Skin of body (tissue), 2 donors: ENCODE data around the gene DPP9. TPM values are rescaled to one million over a fixed set of nuclear protein-coding genes. Genes with fewer than 3 reads are reported as not detected.
"Not testable (repeated sequence)": the region's sequence is repeated elsewhere in the genome, so short reads cannot be mapped to it uniquely, and the experiment has no call there.

ENCODE experiments used
- DNase-seq: peaks from one replicate; lab custom pipeline; 2025; lab: John Stamatoyannopoulos, UW
- total RNA-seq: library from RNA; depleted of rRNA; stranded (reverse); fragments of >200 nt; gene quantifications from one replicate; pipeline ENCODE4 v1.2.3, GENCODE V29; 2014

The DPP9 gene
- total RNA-seq, 1 donor from 2014 or later, result 15.6 TPM

GRCh38 chr19:4740092-4740491, 16.4 kb upstream of the DPP9 start:
- DNase-seq, result no peak

GRCh38 chr19:4738734-4739133, 15.1 kb upstream of the DPP9 start:
- DNase-seq, result no peak

GRCh38 chr19:4737955-4738600, 14.4 kb upstream of the DPP9 start:
- DNase-seq, result no peak

- no peak for DNase-seq
These were observed 10.2 kb upstream of the DPP9 start for GRCh38 chr19:4733755-4734345.

- DNase-seq, result no peak
These were observed 9.1 kb upstream of the DPP9 start for GRCh38 chr19:4732680-4733114.

GRCh38 chr19:4730740-4731171, 7.1 kb upstream of the DPP9 start:
- no peak for DNase-seq

GRCh38 chr19:4728871-4729270, 5.2 kb upstream of the DPP9 start:
- DNase-seq, result no peak

GRCh38 chr19:4722671-4723594, 709 bp downstream of the DPP9 start:
- DNase-seq, result no peak

GRCh38 chr19:4721196-4721595, 2.4 kb downstream of the DPP9 start:
- DNase-seq, result no peak

GRCh38 chr19:4720037-4720700, 3.5 kb downstream of the DPP9 start:
- DNase-seq, result no peak

- no peak for DNase-seq
These were observed 4.2 kb downstream of the DPP9 start for GRCh38 chr19:4719499-4719866.

GRCh38 chr19:4717966-4718701, 5.5 kb downstream of the DPP9 start:
- DNase-seq, result no peak

- DNase-seq, result no peak
These were observed 6.3 kb downstream of the DPP9 start for GRCh38 chr19:4717191-4717965.

GRCh38 chr19:4715529-4716221, 8.0 kb downstream of the DPP9 start:
- no peak for DNase-seq

GRCh38 chr19:4715178-4715528, 8.5 kb downstream of the DPP9 start:
- DNase-seq, result not testable (repeated sequence)

- no peak for DNase-seq
These were observed 9.6 kb downstream of the DPP9 start for GRCh38 chr19:4714016-4714415.

- DNase-seq, result no peak
These were observed 10.2 kb downstream of the DPP9 start for GRCh38 chr19:4713384-4713951.

GRCh38 chr19:4712771-4713170, 10.9 kb downstream of the DPP9 start:
- DNase-seq, result no peak

GRCh38 chr19:4711211-4711610, 12.4 kb downstream of the DPP9 start:
- DNase-seq, result no peak

- no peak for DNase-seq
These were observed 13.4 kb downstream of the DPP9 start for GRCh38 chr19:4710281-4710600.
